ENCODE results near the gene CCDC116. TPM values are rescaled to one million over a fixed set of nuclear protein-coding genes. Genes with fewer than 3 reads are reported as not detected.
"Not testable (repeated sequence)": the region's sequence is repeated elsewhere in the genome, so short reads cannot be mapped to it uniquely, and the experiment has no call there.

The CCDC116 gene
- total RNA-seq, 1 donor from 2014 or later = 0.24 TPM

- DNase-seq (no peak), ATAC-seq (ENCODE audit: poor library complexity) (no peak)
- intact Hi-C loops (cut with DNase I) = no loop called here
These were observed 11.2 kb downstream of the CCDC116 start for GRCh38 chr22:21643533-21644357.

- DNase-seq; intact Hi-C loops (cut with DNase I); ATAC-seq (ENCODE audit: poor library complexity): not testable (repeated sequence)
These were observed 13.0 kb downstream of the CCDC116 start for GRCh38 chr22:21645513-21645912.

GRCh38 chr22:21646608-21647590 is 14.3 kb downstream of the CCDC116 start:
- intact Hi-C loops (cut with DNase I) = no loop called here
- ATAC-seq (ENCODE audit: poor library complexity) (peak; percentile 37), DNase-seq (peak; percentile 69)

- intact Hi-C loops (cut with DNase I) = no loop called here
- ATAC-seq (ENCODE audit: poor library complexity) (no peak), DNase-seq (no peak)
These were observed 17.7 kb downstream of the CCDC116 start for GRCh38 chr22:21650280-21650679.

GRCh38 chr22:21650823-21651520 is 18.4 kb downstream of the CCDC116 start:
- peak; percentile 45 for ATAC-seq (ENCODE audit: poor library complexity)
- intact Hi-C loops (cut with DNase I) = no loop called here
- no peak for DNase-seq

GRCh38 chr22:21651521-21652009 is 19.0 kb downstream of the CCDC116 start:
- intact Hi-C loops (cut with DNase I) = no loop called here
- peak; percentile 18 for ATAC-seq (ENCODE audit: poor library complexity)
- no peak for DNase-seq

GRCh38 chr22:21652010-21652546 is 19.5 kb downstream of the CCDC116 start:
- peak; percentile 97 for ATAC-seq (ENCODE audit: poor library complexity)
- intact Hi-C loops (cut with DNase I) = no loop called here
- DNase-seq = peak; percentile 96

- intact Hi-C loops (cut with DNase I) = no loop called here
- DNase-seq = no peak
- ATAC-seq (ENCODE audit: poor library complexity) = no peak
These were observed 20.3 kb downstream of the CCDC116 start for GRCh38 chr22:21652547-21653545.

- no peak for DNase-seq
- ATAC-seq (ENCODE audit: poor library complexity) = no peak
- intact Hi-C loops (cut with DNase I) = no loop called here
These were observed 24.4 kb downstream of the CCDC116 start for GRCh38 chr22:21657020-21657359.

GRCh38 chr22:21657360-21658032 is 24.9 kb downstream of the CCDC116 start:
- DNase-seq (peak; percentile 87), ATAC-seq (ENCODE audit: poor library complexity) (peak; percentile 93)
- intact Hi-C loops (cut with DNase I) = no loop called here

- DNase-seq (no peak), ATAC-seq (ENCODE audit: poor library complexity) (no peak)
- intact Hi-C loops (cut with DNase I) = no loop called here
These were observed 27.4 kb downstream of the CCDC116 start for GRCh38 chr22:21659864-21660525.

GRCh38 chr22:21660904-21661303 is 28.3 kb downstream of the CCDC116 start:
- intact Hi-C loops (cut with DNase I) = no loop called here
- DNase-seq = no peak
- no peak for ATAC-seq (ENCODE audit: poor library complexity)

GRCh38 chr22:21661991-21662390 is 29.4 kb downstream of the CCDC116 start:
- ATAC-seq (ENCODE audit: poor library complexity) (no peak), DNase-seq (no peak)
- intact Hi-C loops (cut with DNase I) = no loop called here

GRCh38 chr22:21663738-21664137 is 31.2 kb downstream of the CCDC116 start:
- ATAC-seq (ENCODE audit: poor library complexity) = no peak
- no peak for DNase-seq
- intact Hi-C loops (cut with DNase I) = no loop called here

- no peak for ATAC-seq (ENCODE audit: poor library complexity)
- intact Hi-C loops (cut with DNase I) = no loop called here
- no peak for DNase-seq
These were observed 32.7 kb downstream of the CCDC116 start for GRCh38 chr22:21665047-21665851.

- DNase-seq (no peak), ATAC-seq (ENCODE audit: poor library complexity) (no peak)
- intact Hi-C loops (cut with DNase I) = no loop called here
These were observed 34.2 kb downstream of the CCDC116 start for GRCh38 chr22:21666786-21667185.

All from Right ventricle myocardium superior (tissue), 1 donor.